GM19351 (cell line): ENCODE data around the gene FAM171A2.

Source experiments
- ATAC-seq: cut with Tn5 transposase; IDR thresholded peaks from one replicate; pipeline ENCODE4 v1.9.1; 2021; ENCODE audit warnings: mild to moderate bottlenecking, moderate library complexity; ENCODE audit not compliant: unreplicated experiment

FAM171A2 gene

GRCh38 chr17:44307387-44308186 is 56.1 kb downstream of the FAM171A2 start:
- no peak for ATAC-seq

DNA sequence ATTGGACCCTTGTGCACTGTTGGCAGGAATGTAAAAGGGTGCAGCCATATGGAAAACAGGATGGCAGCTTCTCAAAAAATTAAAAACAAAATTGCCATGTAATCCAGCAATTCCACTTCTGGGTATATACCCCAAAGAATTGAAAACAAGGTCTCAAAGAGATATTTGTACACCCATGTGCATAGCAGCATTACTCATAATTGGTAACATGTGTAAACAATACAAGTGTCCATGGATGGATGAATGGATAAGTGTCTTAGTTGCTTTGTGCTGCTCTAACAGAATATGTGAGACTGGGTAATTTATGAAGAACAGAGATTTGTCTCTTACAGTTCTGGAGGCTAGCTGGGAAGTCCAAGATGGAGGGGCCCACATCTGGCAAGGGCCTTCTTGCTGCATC is 59.0 kb downstream of the FAM171A2 start:
- no peak for ATAC-seq
